Keratinocyte (primary cell): ENCODE data around the gene CD180.

Experiments used
- EZH2 ChIP-seq: IDR thresholded peaks from one replicate; pipeline ENCODE4 v1.6.1; 2012; ENCODE audit warnings: inconsistent platforms, mild to moderate bottlenecking, low read length, moderate library complexity
- TF ChIP-seq, protein P1 (sequence below), 3 experiments: IDR thresholded peaks in 1 of 3; conservative IDR thresholded peaks in 1 of 3; optimal IDR thresholded peaks in 1 of 3; 2 replicates in 2 of 3; 3 replicates in 1 of 3; pipeline versions ENCODE3 to v1.5.1; 2011; ENCODE audit warnings: low read length in 3 of 3, mild to moderate bottlenecking in 3 of 3, moderate library complexity in 2 of 3, control low read depth in 1 of 3, inconsistent platforms in 1 of 3; ENCODE audit not compliant: insufficient read depth in 2 of 3; ENCODE audit errors: extremely low read depth in 1 of 3

DNA sequence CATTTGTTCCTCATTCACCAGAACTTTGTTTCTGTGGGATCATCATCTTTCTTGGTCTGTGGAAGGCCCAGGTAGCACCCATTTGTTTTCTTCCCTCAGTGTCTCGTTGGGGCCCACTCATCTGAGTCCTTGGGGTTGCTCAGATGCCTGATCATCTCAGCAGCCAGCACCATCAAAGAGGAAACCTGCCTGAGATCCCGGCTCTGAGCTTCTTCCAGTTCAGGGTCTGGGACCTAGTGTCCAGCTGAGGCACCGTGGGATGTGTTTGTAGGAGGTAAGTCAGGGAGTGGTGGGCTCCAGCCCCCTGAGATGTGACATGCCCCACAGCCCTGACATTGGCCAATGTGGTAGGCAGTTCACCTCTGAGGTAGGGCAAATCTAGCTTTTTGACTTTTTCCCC, 9.4 kb upstream of the CD180 start:
- TF ChIP-seq, protein P1, sequence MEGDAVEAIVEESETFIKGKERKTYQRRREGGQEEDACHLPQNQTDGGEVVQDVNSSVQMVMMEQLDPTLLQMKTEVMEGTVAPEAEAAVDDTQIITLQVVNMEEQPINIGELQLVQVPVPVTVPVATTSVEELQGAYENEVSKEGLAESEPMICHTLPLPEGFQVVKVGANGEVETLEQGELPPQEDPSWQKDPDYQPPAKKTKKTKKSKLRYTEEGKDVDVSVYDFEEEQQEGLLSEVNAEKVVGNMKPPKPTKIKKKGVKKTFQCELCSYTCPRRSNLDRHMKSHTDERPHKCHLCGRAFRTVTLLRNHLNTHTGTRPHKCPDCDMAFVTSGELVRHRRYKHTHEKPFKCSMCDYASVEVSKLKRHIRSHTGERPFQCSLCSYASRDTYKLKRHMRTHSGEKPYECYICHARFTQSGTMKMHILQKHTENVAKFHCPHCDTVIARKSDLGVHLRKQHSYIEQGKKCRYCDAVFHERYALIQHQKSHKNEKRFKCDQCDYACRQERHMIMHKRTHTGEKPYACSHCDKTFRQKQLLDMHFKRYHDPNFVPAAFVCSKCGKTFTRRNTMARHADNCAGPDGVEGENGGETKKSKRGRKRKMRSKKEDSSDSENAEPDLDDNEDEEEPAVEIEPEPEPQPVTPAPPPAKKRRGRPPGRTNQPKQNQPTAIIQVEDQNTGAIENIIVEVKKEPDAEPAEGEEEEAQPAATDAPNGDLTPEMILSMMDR (optimal IDR thresholded peaks at IDR 0.05 in 1 of 3, IDR thresholded peaks at IDR 0.05 in 1 of 3, conservative IDR thresholded peaks at IDR 0.05 in 1 of 3; ENCODE audit: extremely low read depth in 1 of 3, insufficient read depth in 2 of 3, low read length in 3 of 3) = no peak
- TF ChIP-seq EZH2 = no peak
